HG03045 (cell line): ENCODE results near the gene OSBPL10.

Experiments
- ATAC-seq: cut with Tn5 transposase; IDR thresholded peaks from one replicate; pipeline ENCODE4 v1.9.1; 2021; ENCODE audit warnings: mild to moderate bottlenecking, moderate library complexity; ENCODE audit not compliant: unreplicated experiment

OSBPL10 gene

DNA sequence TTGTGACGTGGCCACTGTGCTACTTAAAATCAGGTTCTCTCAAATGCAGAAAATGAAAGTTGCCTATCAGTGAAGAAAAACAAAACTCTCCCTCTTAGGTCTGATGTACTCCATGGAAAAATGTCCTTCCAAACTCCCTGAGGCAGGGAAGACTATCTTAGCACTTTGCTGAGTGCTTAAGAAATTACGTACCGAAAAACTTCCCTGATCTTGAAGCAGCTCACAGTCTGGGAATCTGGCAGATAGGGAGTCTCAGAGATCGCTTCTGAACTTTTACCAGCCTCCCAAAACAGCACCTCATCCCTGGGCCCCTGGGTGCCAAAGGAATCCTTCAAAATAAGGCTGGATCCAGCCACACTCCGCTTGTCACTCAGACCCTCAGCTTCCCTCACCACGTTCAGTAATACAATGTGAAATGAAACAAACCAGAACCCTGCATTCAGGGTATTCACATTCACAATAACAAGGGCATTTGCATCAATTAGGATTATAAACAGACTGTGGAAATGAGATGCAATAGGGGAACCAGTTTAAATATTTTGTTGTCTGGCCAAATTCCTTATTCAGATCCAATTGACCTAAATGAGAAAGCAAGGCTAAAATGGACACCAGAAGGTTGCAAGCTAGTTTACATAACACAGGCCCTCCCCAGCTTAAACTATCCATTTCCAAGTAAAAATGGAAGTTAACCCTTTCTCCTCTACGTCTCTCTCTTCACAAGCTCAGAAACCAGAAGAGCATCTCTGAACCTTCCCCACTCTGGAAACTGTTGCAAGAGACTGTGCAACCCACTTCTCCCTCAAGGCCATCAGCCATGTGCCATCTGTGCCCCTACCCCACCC, 20.9 kb downstream of the OSBPL10 start:
- no peak for ATAC-seq

DNA sequence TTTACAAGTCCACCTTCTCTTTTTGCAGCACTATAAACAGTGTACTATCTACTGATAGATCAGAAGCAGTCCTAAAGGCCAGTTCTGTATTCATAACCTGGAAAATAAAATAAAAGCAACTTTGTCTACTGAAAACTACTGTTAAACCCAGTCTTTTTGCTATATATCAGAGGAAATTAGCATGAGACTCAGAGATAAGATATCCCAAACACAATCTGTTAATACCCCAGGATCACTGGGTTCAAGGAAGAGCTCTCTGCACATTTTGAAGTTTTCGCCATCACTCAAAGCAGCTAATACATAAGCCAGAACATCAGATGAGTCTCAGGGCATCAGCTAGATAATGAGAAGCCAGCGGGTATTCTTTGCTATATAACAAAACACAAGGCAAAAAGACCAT, 21.8 kb downstream of the OSBPL10 start:
- ATAC-seq, result no peak

DNA sequence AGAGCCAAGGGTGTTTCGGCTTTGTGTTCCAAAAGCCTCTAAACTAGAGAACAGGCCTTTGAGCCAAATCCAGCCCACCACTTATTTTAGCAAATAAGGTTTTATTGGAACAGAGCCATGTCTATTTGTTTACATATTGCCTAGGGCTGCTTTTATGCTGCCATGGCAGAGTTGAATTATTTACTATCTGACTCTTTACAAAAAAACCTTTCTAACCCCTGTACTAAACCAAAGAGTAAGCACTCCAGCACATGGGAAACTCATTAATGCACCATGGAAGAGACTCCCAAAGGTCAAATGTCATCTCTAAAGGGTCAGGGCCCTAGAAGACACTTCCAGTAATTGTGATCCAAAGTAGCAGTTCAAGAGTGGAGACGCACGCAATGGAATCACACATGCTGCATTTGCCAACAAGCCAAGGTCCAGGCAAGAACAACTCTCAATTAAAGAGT, 22.3 kb downstream of the OSBPL10 start:
- no peak for ATAC-seq

DNA sequence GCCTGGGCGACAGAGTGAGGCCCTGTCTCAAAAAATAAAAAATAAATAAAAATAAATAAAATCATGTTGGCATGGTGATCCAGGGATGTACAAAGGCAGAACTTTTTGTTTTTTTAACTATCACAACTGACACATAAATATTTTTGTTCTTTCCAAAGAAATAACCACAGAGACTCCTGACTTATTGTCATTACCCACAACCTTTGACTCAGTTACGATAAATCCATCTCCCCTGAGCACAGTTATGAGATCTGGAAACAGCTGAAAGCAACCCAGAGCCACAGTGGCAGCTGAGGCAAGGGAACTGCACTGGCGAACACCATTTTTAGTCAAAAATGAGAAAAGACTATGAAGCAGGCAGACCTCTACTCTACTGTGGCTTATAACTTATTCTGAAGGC, 24.0 kb downstream of the OSBPL10 start:
- ATAC-seq, result no peak

- ATAC-seq, result no peak
These were observed 25.5 kb downstream of the OSBPL10 start for GRCh38 chr3:31955581-31955980.

GRCh38 chr3:31953636-31954035, 27.4 kb downstream of the OSBPL10 start:
- ATAC-seq, result no peak

DNA sequence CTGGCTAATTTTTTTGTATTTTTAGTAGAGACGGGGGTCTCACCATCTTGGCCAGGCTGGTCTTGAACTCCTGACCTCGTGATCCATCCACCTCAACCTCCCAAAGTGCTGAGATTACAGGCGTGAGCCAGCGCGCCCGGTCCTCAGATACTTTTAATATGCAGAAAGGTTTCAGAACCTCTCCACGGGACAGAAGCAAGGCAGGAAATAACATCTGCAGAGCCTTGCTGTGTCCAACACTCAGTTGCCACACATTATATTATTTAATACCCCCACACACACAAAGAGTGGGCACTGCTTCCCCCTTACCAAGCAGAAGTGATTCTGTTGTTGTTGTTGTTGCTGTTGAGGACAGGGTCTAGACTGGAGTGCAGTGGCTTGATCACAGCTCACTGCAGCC, 28.0 kb downstream of the OSBPL10 start:
- no peak for ATAC-seq

- no peak for ATAC-seq
These were observed 28.9 kb downstream of the OSBPL10 start for GRCh38 chr3:31952205-31952604.

- no peak for ATAC-seq
These were observed 32.8 kb downstream of the OSBPL10 start for GRCh38 chr3:31948280-31948679.

GRCh38 chr3:31947671-31948091, 33.4 kb downstream of the OSBPL10 start:
- no peak for ATAC-seq

GRCh38 chr3:31947162-31947561, 33.9 kb downstream of the OSBPL10 start:
- ATAC-seq, result no peak

GRCh38 chr3:31946484-31947081, 34.5 kb downstream of the OSBPL10 start:
- ATAC-seq, result no peak

GRCh38 chr3:31945738-31946052, 35.4 kb downstream of the OSBPL10 start:
- no peak for ATAC-seq

DNA sequence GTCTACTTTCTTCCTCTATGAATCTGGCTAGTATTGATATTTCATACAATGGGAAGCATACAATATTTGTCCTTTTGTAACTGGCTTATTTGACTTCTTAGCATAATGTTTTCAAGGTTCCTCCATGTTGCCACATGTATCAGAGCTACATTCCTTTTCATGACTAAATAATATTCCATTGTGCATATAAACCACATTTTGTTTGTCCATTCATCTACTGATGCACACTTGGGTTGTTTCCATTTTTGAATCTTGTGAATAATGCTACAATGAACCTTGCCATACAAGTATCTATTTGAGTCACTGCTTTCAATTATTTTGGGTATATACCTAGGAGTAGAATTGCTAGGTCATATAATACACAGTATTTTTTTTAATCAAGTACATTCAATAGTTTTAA, 38.0 kb downstream of the OSBPL10 start:
- no peak for ATAC-seq

GRCh38 chr3:31942446-31942845, 38.6 kb downstream of the OSBPL10 start:
- no peak for ATAC-seq

DNA sequence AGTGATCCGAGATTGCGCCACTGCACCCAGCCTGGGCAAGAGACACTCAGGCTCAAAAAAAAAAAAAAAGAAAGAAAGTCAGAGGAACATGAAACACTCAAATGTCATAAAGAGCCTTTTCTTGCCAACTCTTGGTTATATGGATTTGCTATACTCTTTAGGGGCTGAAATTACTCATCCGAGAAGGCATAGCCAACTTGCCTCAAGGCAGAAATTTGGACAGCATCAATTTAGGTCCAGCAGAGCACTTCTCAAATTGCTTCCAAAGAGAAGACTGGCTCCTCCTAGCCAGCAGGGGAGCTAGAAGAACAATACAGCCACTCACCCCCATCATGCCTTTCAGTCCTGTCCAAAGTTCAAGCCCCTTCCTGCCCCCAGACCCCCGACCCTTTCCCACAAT, 43.8 kb downstream of the OSBPL10 start:
- no peak for ATAC-seq

- no peak for ATAC-seq
These were observed 44.5 kb downstream of the OSBPL10 start for GRCh38 chr3:31936420-31937060.

DNA sequence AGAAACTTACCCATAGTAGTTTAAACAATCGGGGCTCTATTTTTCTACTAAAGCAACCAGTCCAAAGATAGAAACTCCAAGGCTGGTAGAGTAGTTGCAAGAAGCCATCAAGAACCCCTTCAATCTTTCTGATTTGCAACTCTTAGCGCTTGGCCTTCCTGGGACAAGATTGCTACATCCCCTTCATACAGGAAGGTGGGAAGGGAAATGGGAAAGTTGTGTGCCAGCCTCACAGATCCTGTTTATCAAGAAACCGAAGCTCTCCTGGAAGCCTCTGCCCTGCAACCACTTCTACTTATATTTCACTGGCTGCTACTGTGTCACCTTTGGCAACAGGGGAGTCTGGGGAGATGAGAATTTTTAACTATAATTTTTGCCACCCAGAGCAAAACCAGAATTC, 46.2 kb downstream of the OSBPL10 start:
- no peak for ATAC-seq

GRCh38 chr3:31934018-31934417, 47.0 kb downstream of the OSBPL10 start:
- no peak for ATAC-seq

- no peak for ATAC-seq
These were observed 48.1 kb downstream of the OSBPL10 start for GRCh38 chr3:31932990-31933389.

- ATAC-seq, result no peak
These were observed 51.1 kb downstream of the OSBPL10 start for GRCh38 chr3:31929826-31930502.

GRCh38 chr3:31927811-31928210, 53.3 kb downstream of the OSBPL10 start:
- ATAC-seq, result no peak
